Fibroblast of the aortic adventitia (primary cell): Measurements from ENCODE around the gene RAB25. TPM values are rescaled to one million over a fixed set of nuclear protein-coding genes. Genes with fewer than 3 reads are reported as not detected.

ENCODE experiments used
- DNase-seq: peaks from one replicate; pipeline ENCODE4 v3.0.0-alpha.2; 2010; ENCODE audit warnings: low read depth
- H3K4me3 ChIP-seq: 2 replicates; pipeline ENCODE4 v1.5.1; 2011; ENCODE audit warnings: low read depth, mild to moderate bottlenecking, control low read depth, low read length, moderate library complexity
- CTCF ChIP-seq: IDR thresholded peaks from 2 replicates; pipeline ENCODE4 v1.5.1; 2011; ENCODE audit warnings: mild to moderate bottlenecking, low read length, control low read depth, inconsistent platforms; ENCODE audit not compliant: insufficient read depth
- total RNA-seq: library from RNA; depleted of rRNA; stranded (reverse); fragments of >200 nt; gene quantifications from 2 replicates; pipeline ENCODE4 v1.2.3, GENCODE V29; 2012; ENCODE audit warnings: low replicate concordance

Gene RAB25
- total RNA-seq = not detected in 2 replicates

DNA sequence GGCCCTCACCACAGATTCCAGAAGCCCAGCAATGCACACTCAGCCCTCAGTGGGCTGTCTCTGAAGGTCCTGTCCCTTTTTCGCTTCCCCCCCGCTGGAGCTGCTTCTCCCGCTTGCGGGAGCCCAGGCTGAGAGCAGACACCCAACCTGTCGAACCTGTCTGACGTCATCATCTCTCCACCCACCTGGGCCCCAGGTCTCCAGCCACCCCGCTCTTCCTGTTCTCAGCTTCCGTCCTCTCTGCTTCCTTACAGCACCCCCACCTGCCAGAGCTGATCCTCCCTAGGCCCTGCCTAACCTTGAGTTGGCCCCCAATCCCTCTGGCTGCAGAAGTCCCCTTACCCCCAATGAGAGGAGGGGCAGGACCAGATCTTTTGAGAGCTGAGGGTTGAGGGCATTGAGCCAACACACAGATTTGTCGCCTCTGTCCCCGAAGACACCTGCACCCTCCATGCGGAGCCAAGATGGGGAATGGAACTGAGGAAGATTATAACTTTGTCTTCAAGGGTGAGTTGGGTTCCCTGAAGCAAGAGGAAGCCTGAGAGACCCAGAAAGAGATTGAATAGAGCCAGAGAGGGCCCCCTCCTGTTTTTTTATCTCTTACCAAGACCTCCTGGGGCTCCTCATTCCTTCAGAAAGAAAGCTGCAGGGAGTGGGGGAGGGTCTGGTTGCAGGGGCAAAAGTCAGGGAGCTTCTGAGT, at the start of gene RAB25:
TSS of gene RAB25 (plus strand) at position 224 of the 700 bp plus-strand sequence. CDS start at position 465, 241 bp downstream.
- DNase-seq = no peak
- no peak for TF ChIP-seq CTCF
- H3K4me3 ChIP-seq = no peak within 1 kb of the TSS

DNA sequence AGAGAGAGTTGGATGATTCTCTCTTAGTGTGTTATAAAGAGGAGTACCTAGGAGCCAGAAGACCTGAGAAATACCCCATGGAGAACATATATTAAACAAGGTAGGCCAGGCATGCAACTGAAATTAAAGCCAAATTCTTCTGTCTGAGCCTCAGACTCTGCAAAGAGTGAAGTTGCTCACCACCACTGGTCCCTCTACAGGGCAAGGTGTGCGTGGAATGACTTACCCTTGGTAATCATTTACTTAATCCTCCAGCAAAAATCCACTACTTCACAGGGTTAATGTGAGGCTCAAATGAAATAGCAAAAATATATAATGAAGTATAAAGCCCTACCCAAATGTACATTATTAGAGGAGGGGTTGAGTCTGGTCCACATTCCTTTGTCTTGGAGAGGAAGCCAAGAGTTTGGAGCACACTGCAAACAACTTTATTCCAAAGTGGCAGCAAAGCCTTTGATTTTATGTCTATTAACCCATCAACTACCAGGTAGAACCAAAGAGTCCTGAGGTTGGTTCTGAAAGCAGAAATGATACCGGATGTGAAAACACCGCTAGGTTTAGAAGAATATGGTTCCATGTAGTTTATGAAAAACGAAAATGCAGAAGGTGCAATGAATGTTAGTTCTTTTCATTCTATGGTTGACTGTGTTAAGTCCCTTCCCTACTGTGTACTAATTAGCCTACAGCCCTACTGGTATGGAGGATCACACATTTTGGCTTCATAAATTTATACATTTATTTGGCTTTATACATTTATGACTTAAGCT, 48.7 kb upstream of the RAB25 start:
- TF ChIP-seq CTCF = no peak
- no peak for DNase-seq
- H3K4me3 ChIP-seq = no peak overlapping the region

- H3K4me3 ChIP-seq = no peak overlapping the region
- DNase-seq = no peak
- no peak for TF ChIP-seq CTCF
Measured at GRCh38 chr1:156014829-156015228, 46.1 kb upstream of the RAB25 start.

- peak overlapping the region; percentile 91 for H3K4me3 ChIP-seq
- no peak for TF ChIP-seq CTCF
- no peak for DNase-seq
Measured at GRCh38 chr1:156019946-156020292, 41.0 kb upstream of the RAB25 start.

GRCh38 chr1:156020293-156021092, 40.5 kb upstream of the RAB25 start, which contains the start of gene SSR2:
SSR2 (minus strand) TSS chr1:156020951; CDS start chr1:156020167, 784 bp downstream.
- peak within 1 kb of the TSS; percentile 91 for H3K4me3 ChIP-seq
- no peak for TF ChIP-seq CTCF
- peak; percentile 92 for DNase-seq

DNA sequence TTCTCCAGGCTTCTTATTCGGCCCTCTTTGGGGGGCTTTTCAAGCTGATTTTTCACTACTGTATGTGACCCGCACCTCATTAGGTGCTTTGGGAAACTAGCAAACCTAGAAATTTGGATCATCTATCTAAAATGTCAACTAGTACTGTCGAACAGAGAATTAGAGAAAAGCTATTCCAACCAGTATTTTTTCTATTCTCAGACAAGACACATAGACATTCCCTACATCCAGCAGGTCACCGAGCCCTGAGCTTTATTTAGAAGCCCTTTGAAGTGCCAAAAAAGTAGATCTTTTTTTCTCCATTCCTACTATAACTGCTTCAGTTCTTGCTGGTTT, 39.9 kb upstream of the RAB25 start:
- H3K4me3 ChIP-seq = peak overlapping the region; percentile 91
- no peak for TF ChIP-seq CTCF

More for the DNA sequence above, 39.9 kb upstream of the RAB25 start:
- no peak for DNase-seq
